GM18499 (cell line): ENCODE data around the gene ACSL5.
"Not testable (repeated sequence)": the region's sequence is repeated elsewhere in the genome, so short reads cannot be mapped to it uniquely, and the experiment has no call there.

Source experiments
- ATAC-seq: cut with Tn5 transposase; IDR thresholded peaks from one replicate; pipeline ENCODE4 v1.9.1; 2021; ENCODE audit warnings: moderate number of reproducible peaks; ENCODE audit not compliant: insufficient read depth, unreplicated experiment

The ACSL5 gene

DNA sequence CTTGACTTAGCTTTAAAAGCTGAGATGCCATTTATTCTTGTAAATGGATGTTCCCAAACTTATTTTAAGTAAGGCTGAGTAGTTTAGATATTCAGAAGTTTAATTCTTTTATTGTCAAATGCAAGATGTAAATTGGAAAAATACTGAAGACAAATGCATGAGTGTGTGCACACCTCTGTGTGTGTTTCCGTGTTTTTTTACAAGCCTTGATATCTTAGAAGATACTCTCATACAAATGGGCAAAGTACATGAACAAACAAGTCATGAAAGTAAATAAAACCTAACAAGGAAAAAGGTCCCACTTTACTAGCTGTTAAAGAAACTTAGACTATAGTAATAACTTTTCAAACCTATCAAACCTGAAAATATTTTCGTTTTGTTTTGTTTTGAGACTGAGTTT is 29.0 kb downstream of the ACSL5 start:
- no peak for ATAC-seq

DNA sequence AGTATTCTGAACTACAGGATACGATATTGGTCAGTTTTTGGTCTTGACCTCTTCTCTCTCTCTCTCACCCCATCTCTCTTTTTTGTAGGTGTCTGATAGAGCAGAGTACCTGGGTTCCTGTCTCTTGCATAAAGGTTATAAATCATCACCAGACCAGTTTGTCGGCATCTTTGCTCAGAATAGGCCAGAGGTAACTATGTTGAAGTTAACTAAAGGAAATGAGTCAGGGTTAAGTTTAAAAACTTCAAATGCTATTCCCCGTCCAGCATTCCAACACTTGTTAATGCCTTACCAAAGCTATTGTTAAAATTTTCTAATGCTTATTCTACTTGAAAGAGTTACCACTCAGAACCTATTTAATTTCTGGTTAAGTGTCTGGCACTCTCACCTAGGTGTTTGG is 30.7 kb downstream of the ACSL5 start:
- no peak for ATAC-seq

DNA sequence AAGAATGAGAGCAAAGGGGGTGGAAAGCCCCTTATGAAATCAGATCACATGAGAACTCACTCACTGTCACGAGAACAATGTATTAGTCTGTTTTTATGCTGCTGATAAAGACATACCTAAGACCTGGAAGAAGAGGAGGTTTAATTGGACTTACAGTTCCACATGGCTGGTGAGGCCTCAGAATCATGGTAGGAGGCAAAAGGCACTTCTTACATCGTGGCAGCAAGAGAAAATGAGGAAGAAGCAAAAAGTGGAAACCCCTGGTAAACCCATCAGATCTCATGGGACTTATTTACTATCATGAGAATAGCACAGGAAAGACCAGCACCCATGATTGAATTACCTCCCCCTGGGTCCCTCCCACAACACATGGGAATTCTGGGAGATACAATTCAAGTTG is 32.9 kb downstream of the ACSL5 start:
- not testable (repeated sequence) for ATAC-seq

DNA sequence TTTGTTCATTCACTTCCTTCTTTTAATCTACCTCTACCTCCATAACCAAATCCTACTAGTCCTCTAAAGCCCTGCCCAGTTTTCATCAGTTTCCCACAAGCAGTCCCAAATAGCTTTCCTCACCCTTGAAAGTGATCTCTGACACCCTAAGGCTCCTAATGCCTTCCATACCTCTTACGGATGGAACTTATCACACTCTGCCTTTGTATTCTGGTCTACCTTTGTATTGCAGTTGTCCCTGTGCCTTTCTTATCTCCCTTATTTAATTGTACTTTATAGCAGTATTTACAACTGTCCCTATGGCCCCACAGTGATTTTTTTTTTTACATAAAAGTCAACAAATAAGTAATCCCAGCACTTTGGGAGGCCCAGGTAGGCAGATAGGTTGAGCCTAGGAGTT is 33.8 kb downstream of the ACSL5 start:
- ATAC-seq = no peak

DNA sequence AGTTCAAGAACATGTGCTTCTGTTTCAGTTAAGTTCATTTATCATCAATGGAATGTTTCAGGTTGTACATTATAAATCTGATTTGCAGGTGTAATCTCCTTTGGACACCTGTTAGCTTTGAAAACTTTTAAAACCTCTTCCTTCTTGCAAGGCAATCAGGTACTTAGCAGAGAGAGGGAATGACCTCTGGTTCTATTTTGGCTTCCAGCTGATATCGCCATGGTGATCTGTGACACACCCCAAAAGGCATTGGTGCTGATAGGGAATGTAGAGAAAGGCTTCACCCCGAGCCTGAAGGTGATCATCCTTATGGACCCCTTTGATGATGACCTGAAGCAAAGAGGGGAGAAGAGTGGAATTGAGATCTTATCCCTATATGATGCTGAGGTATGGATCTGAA is 35.4 kb downstream of the ACSL5 start:
- no peak for ATAC-seq

DNA sequence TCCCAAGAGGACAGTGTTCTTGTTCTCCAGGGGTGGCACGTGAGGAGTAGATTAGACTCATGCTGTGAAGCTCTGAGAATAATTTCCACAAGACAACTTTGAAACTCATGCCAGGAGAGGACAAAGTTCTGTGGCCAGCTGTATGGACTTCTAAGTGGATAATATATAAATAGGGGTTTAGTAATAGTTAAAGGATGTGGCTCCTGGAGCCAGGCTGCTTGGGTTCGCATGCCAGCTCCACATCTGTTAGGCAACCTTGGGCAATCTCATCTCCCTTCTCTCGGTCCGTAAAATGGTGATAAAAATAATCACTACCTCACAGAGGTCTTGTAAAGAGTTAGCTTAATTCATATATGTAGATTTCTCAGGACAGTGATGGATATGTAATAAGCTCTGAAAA is 35.8 kb downstream of the ACSL5 start:
- no peak for ATAC-seq

DNA sequence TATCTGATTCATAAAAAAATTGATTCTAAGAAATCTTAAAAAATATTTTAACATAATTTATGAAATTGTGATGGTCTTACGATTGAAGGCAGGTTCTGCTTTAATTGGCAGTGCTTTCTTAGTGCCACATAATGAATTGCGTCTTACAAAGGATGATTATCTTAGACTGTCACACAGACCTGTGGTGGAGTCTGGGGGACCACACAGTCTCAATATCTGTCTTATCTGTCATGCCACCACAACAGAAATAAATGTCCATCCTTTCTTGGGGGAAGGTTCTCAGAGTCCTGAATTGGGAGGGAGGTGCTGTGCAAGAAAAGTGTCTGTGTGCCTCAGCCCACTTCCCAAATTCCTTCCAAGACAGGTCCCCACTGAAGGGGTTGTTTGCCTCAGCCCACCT is 38.8 kb downstream of the ACSL5 start:
- ATAC-seq = no peak

DNA sequence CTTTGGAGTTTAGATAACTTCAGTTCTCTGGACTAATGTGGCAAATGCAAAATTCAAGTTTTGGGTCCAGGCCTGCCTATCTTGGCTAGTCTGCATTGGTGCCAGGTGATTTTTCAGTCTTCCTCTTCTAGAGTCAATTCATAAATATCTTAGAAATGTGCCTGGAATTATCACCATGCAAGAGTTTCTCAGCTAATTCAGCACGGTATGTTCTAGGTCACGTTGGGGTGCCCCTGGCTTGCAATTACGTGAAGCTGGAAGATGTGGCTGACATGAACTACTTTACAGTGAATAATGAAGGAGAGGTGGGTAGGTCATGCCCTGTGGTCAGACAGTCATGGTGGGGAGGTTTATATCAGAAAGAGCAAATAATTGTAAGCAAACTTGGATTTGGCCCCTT is 47.8 kb downstream of the ACSL5 start:
- no peak for ATAC-seq

DNA sequence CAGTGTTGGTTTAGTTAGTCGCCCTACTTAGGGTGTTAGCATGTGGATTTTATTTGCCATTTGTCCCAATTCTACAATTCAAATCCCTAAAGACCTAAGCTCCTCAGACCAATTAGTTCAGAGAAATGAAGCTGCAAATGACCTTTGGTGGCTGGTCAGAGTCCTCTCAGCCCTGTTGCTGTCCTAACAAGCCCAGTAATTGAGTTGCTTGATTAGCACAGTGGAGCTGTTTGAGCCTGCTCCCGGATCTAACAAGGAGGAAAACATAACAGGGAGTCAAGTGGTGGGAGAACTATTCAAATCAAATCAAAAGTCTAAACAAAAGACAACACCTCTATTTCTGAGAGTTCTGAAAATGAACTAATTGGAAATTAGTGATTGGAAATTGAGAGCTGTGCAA is 50.7 kb downstream of the ACSL5 start:
- ATAC-seq = no peak

DNA sequence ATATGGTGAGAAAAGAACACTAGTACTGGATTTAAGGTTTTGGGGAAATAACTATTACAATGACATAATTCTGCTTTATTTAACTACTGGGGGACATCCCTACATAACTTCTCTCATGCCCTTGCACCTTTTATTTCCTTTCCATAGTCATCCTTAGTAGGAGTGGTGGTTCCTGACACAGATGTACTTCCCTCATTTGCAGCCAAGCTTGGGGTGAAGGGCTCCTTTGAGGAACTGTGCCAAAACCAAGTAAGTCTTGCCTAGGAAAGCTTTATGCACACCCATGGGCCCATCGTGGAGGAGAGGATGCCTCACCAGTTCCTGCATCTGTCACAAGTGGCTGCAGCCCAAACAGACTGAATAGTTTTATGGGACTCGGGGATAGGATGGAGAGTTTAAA is 52.2 kb downstream of the ACSL5 start:
- ATAC-seq = no peak

DNA sequence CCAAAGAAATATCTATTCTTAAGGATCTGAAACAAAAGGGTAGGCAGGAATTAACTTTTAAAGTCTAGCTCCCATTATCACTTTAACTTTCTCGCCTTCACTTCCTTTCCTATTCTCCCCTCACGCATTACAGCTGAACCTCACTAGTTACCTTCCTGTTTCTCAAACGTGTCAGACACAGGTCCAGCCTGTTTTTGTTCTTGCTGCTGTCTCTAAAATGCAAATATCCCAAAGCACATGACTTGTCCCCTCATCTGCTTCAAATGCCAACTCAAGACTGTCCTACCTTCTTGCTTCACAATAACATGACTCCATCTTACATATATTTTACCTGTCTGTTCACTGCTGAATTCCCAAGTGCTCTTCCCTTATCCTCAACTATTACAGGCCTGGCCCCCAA is 55.2 kb downstream of the ACSL5 start:
- ATAC-seq = no peak

DNA sequence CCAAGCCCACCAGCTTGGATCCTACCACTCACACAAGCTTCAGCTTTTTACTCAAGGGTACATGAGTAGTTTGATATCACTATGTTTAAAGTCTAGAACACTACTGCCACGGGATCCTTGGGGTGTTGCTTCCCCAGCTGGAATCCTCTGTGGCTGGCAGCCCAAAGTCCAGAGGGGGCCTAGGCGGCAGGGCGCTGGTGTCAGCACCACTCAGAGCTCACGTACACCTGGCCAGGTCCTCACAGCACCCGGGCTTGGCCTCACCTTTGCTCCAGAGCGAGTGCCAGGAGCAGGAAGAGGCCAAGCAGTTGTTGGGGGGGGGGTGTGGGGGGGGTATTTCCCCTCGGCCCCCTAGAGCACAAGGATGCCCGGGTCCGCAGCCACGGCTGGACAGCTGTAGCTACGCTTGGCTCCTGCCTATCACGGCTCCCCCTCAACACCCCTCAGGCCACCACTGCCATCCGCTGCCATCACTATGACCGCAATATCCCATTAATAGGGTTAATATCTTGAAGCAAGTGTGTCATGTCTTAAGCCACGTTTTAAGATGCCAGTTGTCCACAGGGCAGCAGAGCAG is 55.8 kb downstream of the ACSL5 start:
- no peak for ATAC-seq

DNA sequence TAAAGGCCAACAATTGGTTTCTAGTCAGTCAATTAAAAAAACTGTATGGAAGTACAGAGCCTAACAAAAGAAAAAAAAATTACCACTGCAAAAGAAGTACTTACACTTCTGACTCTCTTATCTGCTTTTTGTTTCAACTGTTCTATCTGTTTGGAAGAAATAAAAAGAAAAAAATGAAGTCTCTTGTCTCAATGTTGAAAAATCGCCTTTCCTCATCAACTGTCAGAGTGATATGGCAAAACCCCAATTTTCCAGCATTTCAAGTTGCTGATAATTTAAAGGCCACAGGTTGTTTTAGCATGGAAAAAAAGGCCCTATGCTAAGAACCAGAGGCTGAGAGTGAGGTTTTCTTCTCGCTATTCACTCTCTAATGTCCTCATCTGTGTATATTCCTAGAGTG is 59.2 kb downstream of the ACSL5 start:
- no peak for ATAC-seq

DNA sequence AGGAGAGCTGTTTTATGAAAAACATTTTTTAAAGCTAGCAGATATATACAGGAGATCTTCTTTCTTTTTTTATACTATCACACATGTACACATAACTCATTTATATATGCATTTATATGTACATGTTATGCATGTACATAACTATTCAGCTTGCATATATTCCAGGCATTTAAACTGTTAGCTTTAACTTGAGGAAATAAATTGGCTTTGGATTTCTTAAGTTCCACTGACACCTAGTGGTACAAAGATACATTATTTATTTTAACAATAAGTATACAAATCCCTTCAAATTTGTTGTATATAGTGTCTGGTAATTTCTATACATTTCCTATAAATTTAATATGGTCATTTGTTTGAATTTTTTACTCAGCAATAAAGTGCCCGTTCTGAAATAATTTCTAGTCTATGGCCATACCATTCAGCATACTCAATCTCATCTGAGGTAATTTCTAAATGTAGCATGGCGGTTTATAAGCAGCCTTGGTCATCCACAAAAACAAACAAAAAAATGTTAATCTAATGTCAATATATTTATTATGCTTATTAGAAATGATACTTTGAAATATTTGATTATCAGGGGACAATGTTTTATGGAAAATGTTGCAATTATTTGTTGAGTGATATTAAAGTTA is 61.2 kb downstream of the ACSL5 start:
- ATAC-seq = no peak

DNA sequence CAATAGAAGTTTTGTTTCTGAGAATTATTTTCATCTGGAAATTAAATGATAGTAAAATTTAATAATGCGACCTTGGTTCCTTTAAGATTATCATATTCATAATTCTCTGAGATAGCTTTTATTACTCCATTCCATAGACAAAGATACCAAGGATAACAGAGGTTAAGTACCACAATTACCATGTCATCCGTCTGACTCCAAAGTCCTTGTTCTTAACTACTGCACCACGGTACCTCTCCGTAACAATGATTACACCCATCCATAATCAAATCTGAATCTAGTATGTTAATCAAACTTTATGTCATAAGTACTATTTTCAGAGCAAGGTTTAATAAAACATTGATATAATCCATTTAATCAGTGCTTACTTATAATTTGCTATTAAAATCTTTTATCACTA is 64.4 kb downstream of the ACSL5 start:
- ATAC-seq = no peak

DNA sequence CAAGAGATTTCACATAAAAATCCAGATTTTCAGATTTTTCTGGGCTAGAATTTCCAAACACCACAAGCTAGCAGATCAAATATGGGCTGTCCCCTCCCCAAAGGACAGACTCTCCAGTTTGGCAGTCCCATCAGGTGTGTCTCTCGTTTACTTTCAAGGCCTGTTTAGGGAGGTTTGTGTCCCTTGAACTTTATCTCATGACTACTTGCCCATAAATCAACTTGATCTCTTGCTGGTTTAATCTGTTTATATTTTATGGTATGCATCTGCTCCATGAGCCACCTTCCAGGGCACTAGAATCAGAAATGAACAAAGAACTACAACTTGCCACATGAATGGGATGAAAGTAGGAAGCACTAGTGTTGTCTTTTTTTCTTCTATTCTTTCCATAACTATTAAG is 67.6 kb downstream of the ACSL5 start:
- no peak for ATAC-seq

DNA sequence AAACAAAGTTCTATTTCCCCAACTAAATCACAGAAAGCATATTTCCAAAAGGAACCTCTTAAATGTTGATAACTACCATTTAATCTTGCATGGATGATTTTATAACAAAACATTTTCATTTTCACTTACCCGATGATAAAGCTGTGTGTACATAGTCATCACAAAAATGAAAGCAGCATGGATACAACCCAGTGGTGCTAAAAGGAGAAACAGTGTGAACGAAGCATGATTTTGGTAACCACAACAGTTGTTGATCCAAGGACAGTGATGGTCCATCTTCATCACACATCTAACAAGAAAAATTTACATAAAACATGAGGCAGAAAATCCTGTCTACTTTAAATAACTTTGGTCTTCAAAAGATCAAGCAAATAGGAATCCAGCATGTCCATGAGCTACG is 68.1 kb downstream of the ACSL5 start:
- ATAC-seq = no peak

DNA sequence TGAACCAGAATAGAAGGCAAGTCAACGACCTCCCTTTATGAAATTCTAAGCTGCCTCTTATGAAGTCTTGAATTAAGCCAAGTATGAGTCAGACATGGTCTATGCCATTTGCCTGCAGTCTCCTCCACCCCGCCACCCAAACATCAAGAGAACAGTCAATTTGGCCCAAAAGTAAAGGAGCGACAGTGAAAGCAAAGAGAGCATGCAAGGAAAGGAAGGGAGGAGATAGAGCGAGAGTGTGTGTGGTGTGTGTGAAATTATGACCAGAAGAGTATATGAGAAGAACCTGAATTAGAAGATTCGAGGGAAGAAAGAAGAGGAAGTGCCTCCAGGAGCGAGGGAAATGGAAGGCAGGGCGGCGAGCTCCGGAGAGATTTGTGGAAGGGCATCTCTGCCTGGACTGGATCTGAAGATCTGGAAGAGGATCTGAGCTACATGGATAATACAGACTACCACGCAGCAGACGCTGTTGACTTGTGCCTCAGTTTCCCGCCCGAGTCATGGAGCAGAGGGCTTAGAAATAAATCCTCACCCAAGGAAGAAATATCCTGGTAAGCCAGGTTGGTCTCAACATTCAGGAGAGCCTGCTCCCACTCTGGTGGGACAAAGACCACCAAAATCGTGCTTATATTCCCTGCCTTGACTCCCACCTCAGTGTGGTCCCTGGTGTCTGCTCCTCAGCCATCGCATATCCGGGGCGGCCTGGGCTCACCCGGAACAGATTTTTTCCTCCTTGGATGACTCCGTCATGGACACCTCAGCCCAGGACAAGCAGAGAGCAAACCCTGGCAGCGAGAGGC is 72.3 kb downstream of the ACSL5 start:
- no peak for ATAC-seq

DNA sequence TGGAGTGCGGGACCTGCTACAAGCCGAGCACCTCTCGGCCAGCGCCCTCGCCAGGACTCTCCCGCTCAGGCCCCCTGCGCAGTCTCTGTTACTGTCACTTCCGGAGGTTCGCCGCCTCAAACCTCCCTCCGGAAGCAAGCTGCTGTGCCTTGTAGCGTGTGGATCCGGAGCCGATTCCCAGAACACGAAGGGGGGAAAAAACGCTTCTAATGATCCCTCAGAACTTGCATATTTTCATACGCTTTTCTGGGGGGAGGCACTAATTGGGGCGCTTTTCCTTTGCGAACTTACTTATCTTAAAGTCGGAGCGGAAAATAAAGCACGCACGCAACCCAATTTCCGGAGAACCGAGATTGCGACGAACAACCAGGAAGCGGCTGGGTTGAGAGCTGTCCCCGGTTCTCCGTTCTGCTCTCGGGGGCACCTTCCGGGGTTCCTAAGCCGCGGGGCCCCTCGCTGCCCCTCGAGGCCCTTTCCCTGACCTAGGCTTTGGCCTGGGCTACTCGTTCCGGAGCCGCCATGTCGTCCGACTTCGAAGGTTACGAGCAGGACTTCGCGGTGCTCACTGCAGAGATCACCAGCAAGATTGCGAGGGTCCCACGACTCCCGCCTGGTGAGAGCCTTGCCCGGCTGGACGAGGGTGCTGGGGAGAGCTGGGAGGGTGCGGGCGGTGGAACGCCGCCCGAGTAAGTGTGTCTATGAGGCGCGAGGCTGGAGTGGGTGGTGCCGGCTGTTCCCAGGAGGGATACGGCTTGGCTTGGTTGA is 73.1 kb downstream of the ACSL5 start, which contains the start of the genes VTI1A and ZDHHC6:
Gene VTI1A, plus strand, starts transcription at position 361 of the 765 bp plus-strand sequence. Its CDS starts 159 bp downstream, at position 520.
Gene ZDHHC6, minus strand, starts transcription at position 60 of the 765 bp plus-strand sequence. CDS start 1,478 bp downstream, outside the sequence.
- ATAC-seq = peak; percentile 89

DNA sequence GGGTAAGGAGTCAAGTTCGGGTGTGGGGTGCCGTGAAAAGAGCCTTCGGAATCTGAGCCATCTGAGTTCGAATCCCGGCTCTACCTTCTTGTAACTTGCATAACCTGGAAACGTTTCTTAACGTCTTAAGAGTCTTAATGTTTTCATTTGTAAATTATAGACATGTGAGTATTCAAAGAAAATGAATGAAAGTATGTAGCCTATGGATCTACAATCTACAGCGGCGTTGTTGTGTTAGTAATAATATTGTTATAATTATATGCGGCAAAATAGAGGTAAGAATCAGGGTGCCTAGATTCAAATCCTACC is 73.7 kb downstream of the ACSL5 start:
- no peak for ATAC-seq

DNA sequence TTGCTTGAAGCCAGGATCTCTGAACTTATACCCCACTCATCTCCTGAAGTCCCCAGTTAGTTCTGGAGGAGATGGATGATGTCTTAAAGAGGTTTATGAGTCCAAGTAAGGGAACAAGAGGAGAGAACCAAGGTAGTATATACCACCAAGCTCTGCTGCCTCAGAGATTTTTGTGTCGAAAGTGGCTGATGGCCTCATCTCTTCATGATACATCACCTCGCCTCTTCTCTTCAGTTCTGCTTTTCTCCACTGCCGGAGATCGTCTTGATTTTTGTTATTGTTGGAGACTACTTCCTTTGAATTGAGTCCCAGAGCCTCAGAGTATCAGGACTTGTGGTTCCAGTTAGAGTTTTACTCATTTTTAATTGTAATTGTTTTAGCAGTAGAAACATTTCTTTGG is 75.0 kb downstream of the ACSL5 start:
- ATAC-seq = no peak
